Stimulated activated CD4-positive, alpha-beta T cell treated with anti-CD3 and anti-CD28 coated beads, TNF-alpha, amount 100 ng/mL, for 4 hours (primary cell): ENCODE measurements around the gene STX5.
"Not testable (repeated sequence)": the region's sequence is repeated elsewhere in the genome, so short reads cannot be mapped to it uniquely, and the experiment has no call there.

Experiments used
- DNase-seq, 3 experiments: peaks; one replicate each; pipeline ENCODE4 v3.0.0-alpha.2; 2020; ENCODE audit warnings: low read depth in 3 of 3

Gene STX5

DNA sequence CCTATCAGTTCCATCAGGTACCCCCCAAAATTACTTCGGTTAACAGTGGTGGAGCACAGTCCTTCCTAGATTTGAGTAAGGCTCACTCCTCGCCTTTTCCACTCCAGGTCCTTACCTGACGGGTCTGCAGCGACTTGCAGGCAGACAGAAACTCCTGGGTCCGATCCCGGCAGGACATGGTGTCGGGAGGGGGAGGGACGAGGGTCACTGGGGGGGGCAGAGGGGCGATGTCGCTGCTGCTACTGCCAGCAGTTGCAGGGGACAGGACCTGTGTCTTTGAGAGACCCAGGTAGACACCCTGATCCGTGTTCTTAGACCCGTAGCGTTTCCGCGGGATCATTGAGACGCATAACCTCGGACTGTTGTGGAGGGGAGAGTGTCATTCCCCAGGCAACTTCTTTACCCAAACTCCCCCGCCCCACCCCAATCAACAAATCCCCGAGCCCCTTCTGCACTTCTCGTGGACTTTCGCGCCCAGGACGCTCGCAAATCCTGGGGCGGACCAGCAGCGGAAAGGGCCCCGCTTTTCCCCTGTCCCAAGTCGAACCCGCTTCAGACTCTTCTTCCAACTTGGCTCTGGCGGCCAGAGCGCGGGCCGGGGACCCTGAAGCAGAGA, 839 bp downstream of the STX5 start:
- DNase-seq: no peak

DNA sequence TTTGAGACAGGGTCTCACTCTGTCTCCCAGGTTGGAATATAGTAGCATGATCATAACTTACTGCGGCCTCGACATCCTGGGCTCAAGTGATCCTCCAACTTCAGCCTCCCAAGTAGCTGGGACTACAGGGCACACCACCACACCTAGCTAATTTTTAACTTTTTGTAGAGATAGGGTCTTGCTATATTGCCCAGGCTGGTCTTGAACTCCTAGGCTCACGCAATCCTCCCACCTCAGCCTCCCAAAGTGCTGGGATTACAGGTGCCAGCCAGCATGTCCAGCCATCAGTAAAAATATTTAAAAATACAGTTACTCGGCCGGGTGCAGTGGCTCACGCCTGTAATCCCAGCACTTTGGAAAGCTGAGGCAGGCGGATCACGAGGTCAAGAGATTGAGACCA, 3.7 kb downstream of the STX5 start:
- DNase-seq: not testable (repeated sequence)

DNA sequence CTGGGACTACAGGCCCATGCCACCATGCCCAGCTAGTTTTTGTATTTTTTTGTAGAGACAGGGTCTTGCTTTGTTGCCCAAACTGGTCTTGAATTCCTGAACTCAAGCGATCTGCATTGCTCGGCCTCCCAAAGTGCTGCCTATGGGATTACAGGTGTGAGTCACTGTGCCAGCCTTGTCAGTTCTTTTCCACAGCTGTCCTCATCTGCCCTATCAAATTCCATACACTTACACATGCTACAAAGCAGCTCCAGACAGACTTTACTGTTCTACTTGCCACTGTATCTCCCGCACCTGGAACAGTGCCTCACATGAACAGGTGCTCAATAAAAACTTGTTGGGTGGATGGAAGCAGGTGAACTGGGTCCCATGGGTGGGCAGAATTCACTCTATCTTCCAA, 8.2 kb downstream of the STX5 start:
- no peak for DNase-seq

DNA sequence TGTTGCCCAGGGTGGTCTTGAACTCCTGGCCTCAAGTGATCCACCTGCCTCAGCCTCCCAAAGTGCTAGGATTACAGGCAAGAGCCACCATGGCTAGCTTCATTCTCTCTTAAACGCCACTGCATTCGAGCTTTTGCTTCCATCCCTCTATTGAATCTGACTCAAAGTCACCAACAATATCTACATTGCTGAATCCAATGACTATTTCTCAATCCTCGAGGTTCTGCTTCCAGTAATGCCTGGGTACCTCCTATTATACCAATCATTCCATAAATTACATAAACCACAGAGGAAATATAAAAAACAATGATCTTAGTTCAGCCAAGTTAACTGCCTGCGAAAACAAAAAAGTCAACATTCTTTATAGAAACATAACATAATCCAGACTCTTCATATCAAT, 14.7 kb downstream of the STX5 start:
- DNase-seq: no peak

DNA sequence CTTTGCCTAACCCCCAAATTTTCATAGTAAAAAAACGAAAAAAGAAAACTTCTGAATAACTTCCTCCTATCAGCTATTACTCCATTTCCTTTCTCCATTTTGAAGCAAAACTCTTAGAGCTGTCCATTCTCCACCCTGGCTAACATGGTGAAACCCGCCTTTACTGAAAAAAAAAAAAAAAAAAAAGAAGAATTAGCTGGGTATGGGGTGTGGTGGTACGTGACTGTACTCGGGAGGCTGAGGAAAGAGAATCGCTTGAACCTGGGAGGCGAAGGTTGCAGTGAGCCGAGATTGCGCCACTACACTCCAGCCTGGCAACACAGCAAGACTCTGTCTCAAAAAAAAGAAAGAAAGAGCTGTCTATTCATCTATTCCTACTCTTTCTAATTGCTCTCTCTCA, 15.3 kb downstream of the STX5 start:
- DNase-seq: no peak

DNA sequence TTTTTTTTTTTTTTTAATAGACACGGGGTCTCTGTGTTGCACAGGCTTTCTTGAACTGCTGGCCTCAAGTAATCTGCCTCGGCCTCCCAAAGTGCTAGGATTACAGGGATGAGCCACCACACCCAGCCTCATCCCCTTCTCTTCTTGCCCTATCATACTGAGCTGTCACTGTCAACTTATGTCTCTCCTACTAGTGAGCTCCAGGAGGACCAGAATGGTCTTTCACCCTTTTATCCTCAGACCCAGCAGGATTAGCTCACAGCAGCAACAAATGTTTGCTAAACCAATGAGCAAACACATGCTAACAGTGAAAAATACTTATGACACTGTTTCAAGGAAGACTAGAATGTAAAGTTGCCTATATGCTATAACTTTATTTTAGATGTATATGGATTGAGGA, 20.2 kb downstream of the STX5 start:
- no peak for DNase-seq

DNA sequence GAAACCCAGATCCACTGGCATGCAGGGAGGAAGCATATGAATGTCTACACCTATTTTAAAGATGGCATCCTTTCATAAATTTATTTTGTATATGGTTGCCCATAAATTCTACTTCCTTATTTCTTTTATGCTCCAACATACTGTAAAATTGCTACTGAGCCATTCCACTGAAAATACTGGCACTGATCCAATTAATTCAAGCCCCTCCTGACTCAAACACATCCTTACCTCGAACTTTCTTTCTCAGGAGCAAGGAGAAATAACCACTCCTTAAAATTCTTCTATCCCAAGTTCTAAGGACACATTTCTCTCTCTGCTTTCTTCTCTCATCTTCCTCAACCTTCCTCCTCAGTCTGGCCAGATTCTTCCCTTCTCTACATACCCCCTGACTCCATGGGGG, 21.1 kb downstream of the STX5 start:
- no peak for DNase-seq

DNA sequence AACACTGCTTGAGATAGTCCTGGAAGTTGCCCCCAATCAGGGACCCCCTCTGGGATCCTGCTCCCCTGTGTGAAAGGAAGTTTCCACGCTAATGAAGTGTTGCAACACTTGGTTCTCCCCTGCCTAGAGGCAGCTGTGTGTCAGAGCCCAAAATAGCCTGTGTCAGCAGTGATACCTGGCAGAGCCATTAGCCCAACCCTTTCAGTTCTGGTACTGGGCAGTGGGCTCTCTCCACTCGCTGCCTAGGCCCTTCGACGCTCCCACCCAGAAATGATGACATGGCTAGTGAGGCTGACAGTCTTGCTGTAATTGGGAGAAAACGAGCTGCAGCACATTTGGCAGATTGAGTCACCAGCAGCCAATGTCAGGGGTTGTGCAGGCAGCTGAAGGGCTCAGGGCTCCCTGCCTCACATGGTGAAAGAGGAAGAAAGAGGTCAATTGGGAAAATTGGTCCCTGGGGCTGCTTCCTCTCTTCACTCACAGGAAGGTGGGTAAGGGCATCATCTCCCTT, 25.2 kb downstream of the STX5 start:
- no peak for DNase-seq

DNA sequence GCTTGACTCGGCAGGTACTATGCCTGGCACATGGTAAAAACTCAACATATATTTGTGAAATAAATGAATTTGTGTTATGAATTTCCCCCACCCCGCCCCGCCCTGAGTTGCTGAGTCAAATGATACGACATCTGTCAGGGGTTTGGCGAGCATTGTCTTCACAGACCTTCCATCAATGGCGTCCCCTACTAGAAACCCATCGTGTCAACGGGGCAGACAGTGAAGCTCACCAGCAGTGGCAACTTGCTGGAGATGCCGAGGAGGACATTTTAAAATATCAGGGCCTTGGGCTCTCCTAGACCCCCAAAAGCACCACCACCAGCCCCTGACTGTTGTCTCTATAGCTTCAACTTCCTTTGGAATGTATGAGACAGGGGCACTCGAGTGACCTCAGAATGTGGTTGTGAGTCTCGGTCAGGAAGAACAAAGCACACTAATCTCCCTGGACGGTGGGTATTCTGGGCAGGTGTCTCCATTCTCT, 25.9 kb downstream of the STX5 start:
- no peak for DNase-seq

DNA sequence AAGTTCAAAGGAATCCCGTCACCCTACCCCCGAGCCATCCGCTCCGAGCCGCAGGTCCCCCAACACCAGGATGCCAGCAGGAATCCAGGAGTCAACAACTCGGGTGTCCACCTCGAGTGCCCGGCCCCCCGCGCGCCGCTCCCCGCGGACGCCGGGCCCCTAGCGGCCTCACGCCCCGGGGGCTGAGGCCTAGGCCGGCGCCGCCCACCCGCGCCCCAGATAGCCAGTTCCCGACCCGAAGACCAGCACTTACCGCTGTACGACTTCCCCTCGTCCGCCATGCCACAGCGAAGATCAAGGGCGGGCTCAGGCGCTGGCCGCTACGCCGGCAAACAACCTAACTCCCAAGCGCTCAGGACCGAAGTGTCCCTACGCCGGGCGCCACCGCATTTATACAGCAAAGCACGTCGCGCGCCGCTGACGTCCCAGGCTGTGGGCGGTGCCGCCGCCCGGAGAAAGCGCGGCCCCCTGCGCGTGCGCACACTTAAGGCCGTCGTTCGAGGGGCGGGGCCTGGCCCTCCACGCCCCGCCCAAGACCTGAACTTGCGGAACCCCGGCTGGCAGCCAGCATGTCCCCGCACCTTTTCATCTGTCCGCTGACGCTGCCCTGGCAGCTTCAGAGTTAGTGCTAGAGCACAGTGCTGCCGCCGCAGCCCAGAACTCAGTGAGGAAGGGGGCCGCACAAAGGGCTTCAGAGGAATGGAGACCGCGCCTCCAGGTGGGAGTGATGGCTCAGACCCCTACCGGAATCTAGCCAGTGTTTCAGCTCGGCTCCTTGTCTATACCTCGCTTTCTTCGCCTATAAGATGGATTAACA, 26.6 kb downstream of the STX5 start, which contains the start of gene NXF1:
Gene NXF1 (minus strand): TSS at position 365 of the 817 bp plus-strand sequence. CDS start 84 bp downstream, at position 281.
- DNase-seq: peak; percentile 92 to 95 (median 93)

DNA sequence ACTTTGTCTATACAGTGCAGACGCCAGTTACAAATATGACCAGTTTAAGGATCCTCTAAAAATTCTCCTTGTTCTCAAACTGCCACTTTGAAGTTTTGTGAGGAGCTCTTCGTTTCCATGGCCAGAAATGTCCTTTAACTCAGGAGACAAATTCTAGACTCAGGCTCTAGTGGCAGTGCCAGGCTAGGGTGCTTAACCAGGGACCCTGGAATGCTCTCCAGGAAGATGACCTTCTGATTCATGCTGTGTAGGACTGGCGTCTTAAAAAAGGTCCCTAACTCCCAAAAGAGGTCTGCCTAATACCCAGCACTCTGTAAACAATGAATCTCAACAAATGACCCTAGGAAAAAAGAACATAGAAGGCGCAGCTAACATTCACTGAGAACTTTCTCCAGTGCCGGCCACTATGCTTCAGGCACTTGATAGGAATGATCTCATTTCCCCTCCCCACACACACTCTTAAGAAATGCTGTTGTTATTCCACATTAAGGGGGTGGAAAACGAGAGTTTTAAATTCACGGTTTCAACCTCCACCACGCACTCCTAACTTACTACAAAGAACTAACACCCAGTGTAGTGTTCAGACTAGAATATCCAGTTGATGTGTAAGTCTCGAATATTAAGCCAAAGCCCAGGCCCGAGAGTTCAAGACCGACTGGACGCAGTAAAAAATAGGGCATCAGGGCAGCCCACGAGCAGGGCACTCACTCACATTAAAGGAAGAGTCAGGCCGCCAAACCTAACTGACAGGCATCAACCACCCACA, 27.4 kb downstream of the STX5 start:
- no peak for DNase-seq

DNA sequence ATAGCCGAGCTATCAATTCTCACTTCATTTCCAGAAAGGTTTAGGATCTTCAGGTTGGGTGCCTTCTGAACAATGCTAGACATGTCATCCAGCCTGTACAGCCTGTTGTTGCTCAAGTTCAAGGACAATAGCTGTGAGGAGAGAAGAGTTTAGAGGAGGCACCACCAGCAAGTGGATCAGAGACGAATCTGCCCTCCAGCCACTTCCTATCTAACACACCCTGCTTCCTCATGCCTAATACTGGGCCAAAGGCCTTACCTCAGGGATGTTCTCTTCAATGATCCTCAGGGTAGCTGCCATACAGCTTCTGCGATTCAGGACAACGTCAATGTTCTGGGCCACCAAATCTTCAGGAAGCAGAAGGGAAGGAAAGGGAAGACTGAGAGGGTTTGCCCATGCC, 30.8 kb downstream of the STX5 start:
- DNase-seq: no peak

DNA sequence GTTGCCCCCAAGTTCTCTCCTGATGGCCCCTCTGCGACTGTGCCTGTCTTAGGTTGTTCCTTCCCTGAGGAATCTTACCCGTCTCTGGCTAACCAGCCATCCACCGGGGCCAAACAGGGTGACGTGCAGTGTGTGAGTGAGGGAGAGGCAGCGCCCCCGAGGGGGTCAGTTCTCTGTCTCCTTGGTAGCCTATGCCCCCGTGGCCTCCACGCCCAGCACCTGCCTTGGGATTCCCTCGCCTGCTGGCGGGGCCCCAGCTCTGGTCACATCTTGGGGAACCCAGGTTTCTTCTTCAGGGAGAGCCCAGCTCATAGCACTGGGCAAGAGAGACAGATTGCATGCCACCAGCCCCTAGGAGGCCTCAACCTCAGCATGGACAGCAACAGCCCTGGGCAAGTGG, 32.4 kb downstream of the STX5 start:
- DNase-seq: no peak

DNA sequence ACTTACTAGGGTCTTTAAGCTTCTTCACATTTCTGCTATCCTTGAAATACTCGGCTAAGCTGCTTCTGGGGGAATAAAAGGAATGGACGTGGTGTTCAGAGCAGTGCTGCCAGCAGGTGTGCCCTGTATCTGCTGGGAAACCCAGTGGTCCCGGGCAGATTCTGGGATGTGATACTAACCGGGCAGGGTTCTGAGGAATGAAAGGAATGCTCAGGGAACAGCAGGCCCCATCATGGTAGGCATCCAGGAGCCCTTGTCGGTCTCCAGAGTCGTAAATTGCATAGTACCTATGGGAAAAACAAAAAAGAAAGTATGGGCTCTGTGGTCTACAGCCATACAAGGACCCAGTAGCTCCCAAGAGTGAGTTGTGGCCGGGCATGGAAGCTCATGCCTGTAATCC, 35.6 kb downstream of the STX5 start:
- DNase-seq: no peak

DNA sequence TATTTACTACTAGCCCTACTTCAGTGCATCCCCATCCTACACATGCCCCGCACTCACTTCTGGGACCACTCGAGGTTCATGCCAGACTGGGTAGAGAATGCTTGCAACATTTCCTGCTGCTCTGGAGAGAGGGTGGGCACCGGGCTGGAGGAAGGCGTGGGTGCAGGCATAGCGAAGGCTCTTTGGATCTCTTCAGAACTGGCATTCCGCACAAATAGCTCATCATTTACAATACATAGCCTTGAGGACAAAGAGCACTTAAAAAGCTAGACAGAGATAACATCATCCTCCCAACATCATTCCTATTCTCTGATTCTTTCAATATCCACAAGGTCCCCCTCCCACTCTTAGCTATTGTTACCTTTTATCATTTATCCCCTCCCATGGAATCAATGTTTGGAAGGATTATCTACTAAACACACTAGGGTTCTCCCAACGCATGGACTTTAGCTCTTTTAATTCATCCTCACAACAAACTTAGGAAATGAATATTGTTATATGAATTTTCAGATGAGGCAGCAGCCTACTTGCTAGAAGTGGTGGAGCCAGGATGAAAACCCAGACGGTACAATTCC, 37.6 kb downstream of the STX5 start:
- DNase-seq: no peak

DNA sequence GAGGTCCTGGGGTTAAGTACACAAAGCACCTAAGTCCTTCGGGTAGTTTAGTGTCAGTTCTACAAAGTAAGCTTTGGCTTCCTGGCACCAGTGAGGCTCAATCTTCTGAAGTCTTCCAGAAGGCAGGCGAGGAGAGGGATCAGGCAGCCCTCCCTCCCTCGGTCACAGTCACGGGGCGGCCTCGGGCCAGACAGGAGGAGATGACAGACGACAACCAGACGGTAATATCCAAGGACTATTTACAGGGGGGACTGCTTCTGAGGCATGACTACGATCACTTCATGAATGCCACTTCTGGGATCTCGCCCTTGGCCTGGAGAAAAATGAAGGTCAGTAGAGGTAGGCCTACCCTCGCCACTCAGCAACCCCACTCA, 39.7 kb downstream of the STX5 start:
- DNase-seq: no peak

DNA sequence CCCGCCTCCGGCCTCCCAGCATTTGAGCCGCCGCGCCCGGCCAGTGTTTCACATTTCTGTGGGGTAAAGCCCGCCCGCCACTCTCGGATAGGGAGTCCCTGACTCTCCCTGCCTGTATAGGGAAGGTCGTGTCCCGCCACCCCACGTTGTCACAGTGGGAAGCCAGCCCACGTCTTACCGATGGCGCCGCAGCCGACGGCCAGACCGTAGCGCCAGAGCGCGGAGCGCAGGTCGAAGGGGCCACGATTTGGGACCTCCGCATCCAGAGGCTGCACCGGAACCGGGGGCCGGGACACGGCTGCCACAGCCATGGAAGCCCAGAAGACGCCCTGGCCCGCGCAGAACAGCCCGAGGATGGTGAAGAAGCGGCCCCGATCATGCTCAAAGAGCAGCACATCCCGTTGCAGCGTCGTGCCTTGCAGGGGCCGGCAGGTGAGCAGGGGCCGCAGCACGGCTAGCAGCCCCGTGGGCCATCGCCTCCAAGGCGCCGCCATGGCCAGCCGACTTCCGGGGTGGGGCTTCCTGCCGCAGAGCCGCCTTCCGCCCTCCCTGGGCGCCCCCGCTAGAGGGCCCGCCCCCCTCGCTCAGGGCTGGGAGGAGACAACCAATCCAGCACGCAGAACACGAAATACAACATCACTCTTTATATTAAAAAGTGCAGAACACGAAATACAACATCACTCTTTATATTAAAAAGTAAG, 40.2 kb downstream of the STX5 start, which contains the start of gene TMEM223:
Gene TMEM223 (minus strand): TSS at position 506 of the 701 bp plus-strand sequence. CDS start 12 bp downstream, at position 494.
- peak; percentile 78 to 84 (median 78) for DNase-seq

DNA sequence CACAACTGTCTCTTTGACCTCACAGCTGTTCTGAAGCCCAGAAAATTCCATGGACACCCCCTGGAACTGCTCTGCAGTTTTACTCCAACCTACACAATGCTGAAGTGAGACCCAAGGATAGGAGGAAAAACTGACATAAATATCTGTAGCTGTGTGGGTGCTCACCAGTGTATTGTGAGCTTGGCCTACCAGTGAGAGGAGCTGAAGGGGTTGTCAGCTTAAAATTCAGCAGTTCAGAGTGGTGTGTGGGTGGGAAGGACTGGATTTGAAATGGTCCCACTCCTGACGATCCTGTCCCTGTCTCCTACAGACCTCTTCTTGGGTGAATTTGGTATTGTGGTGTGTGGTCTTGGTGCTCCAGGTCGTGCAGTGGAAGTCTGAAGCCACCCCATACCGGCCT, 42.3 kb downstream of the STX5 start:
- DNase-seq: no peak

DNA sequence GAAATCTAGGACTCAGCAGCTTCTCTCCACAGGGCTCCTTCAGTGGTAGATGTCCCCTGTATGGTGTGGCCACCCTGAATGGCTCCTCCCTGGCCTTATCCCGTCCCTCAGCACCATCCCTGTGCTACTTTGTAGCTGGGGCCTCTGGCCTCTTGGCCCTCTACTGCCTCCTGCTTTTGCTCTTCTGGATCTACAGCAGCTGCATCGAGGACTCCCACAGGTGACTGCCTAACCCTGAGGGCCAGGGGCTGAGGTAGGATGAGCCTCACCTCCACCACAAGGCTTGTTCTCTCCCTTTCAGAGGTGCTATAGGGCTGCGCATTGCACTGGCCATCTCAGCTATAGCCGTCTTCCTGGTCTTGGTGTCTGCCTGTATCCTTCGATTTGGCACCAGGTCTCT, 42.9 kb downstream of the STX5 start:
- no peak for DNase-seq

DNA sequence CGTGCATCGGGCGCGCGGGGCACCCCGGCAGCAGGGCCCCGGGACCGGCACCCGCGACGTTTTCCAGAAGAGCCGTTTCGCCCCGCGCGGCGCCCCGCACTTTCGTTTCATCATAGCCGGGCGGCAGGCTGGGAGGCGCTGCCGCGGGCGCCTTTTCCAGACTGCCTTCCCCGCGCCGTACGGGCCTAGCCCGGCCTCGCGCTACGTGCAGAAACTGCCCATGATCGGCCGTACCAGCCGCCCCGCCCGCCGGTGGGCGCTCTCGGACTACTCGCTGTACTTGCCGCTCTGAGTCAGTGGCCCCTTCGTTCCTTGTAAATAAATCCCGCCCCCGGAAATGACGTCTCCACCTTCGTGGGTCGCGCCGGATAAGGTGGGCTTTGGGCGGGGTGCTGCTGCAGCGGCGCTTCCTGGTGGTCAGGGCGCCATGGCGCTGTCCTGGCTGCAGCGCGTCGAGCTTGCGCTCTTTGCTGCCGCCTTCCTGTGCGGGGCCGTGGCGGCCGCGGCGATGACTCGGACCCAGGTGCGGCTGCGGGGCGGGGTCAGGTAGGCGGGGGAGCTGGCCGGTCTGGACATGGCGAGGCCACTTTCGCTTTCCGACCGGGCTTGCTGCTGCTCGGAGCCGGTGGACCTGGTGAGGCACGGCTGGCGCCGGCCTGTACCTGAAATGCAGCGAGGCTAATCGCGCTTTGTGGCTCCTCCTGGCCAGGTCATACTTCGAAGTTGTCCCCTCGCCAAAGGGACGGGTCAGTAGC, 44.7 kb downstream of the STX5 start, which contains the start of gene TMEM179B:
Gene TMEM179B (plus strand): TSS at position 398 of the 755 bp plus-strand sequence. CDS start 30 bp downstream, at position 428.
- DNase-seq: peak; percentile 92 to 97 (median 97)
